Prostate gland (tissue), 2 donors: ENCODE measurements around the gene CDK14.

ENCODE experiments used
- CTCF ChIP-seq, 4 experiments: fragments of 200-600 bp in 2 of 4; fragments of 450-650 bp in 2 of 4; sonication (generic) in 2 of 4; IDR thresholded peaks; 1 replicate in 3 of 4; 2 replicates in 1 of 4; pipeline ENCODE4 v1.5.1; 2016 to 2019; ENCODE audit warnings: antibody characterized with exemption in 4 of 4, mild to moderate bottlenecking in 2 of 4, moderate library complexity in 2 of 4
- POLR2A ChIP-seq: fragments of 450-650 bp; IDR thresholded peaks from one replicate; pipeline ENCODE4 v1.6.1; 2016; ENCODE audit warnings: antibody characterized with exemption, mild to moderate bottlenecking
- POLR2AphosphoS5 ChIP-seq: sonication (generic); formaldehyde crosslinking; IDR thresholded peaks from one replicate; pipeline ENCODE4 v1.6.1; 2017; ENCODE audit warnings: antibody characterized with exemption

- TF ChIP-seq CTCF (IDR thresholded peaks at IDR 0.05), result no peak
- no peak for TF ChIP-seq POLR2AphosphoS5
- no peak for TF ChIP-seq POLR2A
Observed at GRCh38 chr7:90671571-90671970, 75.5 kb downstream of the CDK14 start.
